ENCODE data around the gene HPD. TPM values are rescaled to one million over a fixed set of nuclear protein-coding genes. Genes with fewer than 3 reads are reported as not detected.

HPD gene
- total RNA-seq, 1 experiment from 2014 or later, result 0.20 TPM

- H3K4me1 Mint-ChIP-seq (ENCODE audit: low read depth, unreplicated experiment), result peaks cover 5% of the 10 kb centered on the region
- no peak for TF ChIP-seq CTCF (IDR thresholded peaks at IDR 0.05; ENCODE audit: insufficient read depth in 1 of 2, low read depth in 1 of 2, low read length in 1 of 2, severe bottlenecking in 1 of 2, unreplicated experiment in 1 of 2)
- H3K27ac Mint-ChIP-seq (ENCODE audit: unreplicated experiment), result peak overlapping the region; percentile 27
- Histone ChIP-seq H3K36me3 (ENCODE audit: control insufficient read depth, insufficient read depth, low read length) (no peaks in the 10 kb centered on the region; the same call in none of the 2 replicates), H3K9me3 (no peaks in the 10 kb centered on the region), H3K4me3 (ENCODE audit: low read depth, low read length) (no peak overlapping the region), H3K4me1 (peaks cover 15% of the 10 kb centered on the region), H3K27me3 (replicated peaks; ENCODE audit: control insufficient read depth, insufficient read depth, low read length) (no peaks in the 10 kb centered on the region)
- CTCF ChIA-PET, result interaction anchor here (0.5 to 5.3 kb wide), 2 partner anchors 14 to 19 kb away, joined by 3 to 145 read pairs; partner anchors contain the start of gene RHOF
- intact Hi-C loops (cut with micrococcal nuclease; ENCODE audit: unreplicated experiment), result loop anchor here (1.0 kb wide), 1 partner anchor 19 kb away; no protein-coding TSS in a partner anchor
- POLR2A ChIA-PET, result interaction anchor here (1.6 to 2.7 kb wide), 2 partner anchors 10 to 75 kb away, joined by 4 to 17 read pairs; partner anchors contain the start of gene PSMD9
- no peaks in the 10 kb centered on the region for H3K27me3 Mint-ChIP-seq (ENCODE audit: insufficient read depth, unreplicated experiment)
- H3K9me3 Mint-ChIP-seq (ENCODE audit: unreplicated experiment), result no peaks in the 10 kb centered on the region
- H3K4me3 Mint-ChIP-seq (ENCODE audit: unreplicated experiment), result peak overlapping the region; percentile 73
- peaks cover 53% of the 10 kb centered on the region for H3K36me3 Mint-ChIP-seq (ENCODE audit: insufficient read depth, unreplicated experiment)
- no TSS peak for BruUV-seq (replicated peaks)
- DNase-seq, result no peak
These were observed 45.5 kb downstream of the HPD start for GRCh38 chr12:121812921-121813896.

- Histone ChIP-seq H3K27me3 (replicated peaks; ENCODE audit: control insufficient read depth, insufficient read depth, low read length) (no peaks in the 10 kb centered on the region), H3K9me3 (no peaks in the 10 kb centered on the region), H3K36me3 (ENCODE audit: control insufficient read depth, insufficient read depth, low read length) (no peaks in the 10 kb centered on the region; the same call in none of the 2 replicates), H3K4me3 (ENCODE audit: low read depth, low read length) (peak overlapping the region; percentile 33), H3K4me1 (peaks cover 15% of the 10 kb centered on the region)
- no peak for TF ChIP-seq CTCF (IDR thresholded peaks at IDR 0.05; ENCODE audit: insufficient read depth in 1 of 2, low read depth in 1 of 2, low read length in 1 of 2, severe bottlenecking in 1 of 2, unreplicated experiment in 1 of 2)
- peak; percentile 62 to 63 for DNase-seq
- ChIA-PET CTCF (interaction anchor here (0.5 to 5.3 kb wide), 12 partner anchors 9 to 126 kb away, joined by 3 to 145 read pairs (median 4); partner anchors contain the start of genes PSMD9 and RHOF), POLR2A (interaction anchor here (1.6 to 2.7 kb wide), 3 partner anchors 10 to 76 kb away, joined by 4 to 17 read pairs (median 17); partner anchors contain the start of gene PSMD9)
- intact Hi-C loops (cut with micrococcal nuclease; ENCODE audit: unreplicated experiment), result loop anchor here (1.0 kb wide), 1 partner anchor 18 kb away; no protein-coding TSS in a partner anchor
- H3K4me3 Mint-ChIP-seq (ENCODE audit: unreplicated experiment), result peak overlapping the region; percentile 73
- H3K9me3 Mint-ChIP-seq (ENCODE audit: unreplicated experiment), result no peaks in the 10 kb centered on the region
- no peak overlapping the region for H3K27ac Mint-ChIP-seq (ENCODE audit: unreplicated experiment)
- H3K27me3 Mint-ChIP-seq (ENCODE audit: insufficient read depth, unreplicated experiment), result no peaks in the 10 kb centered on the region
- peaks cover 5% of the 10 kb centered on the region for H3K4me1 Mint-ChIP-seq (ENCODE audit: low read depth, unreplicated experiment)
- H3K36me3 Mint-ChIP-seq (ENCODE audit: insufficient read depth, unreplicated experiment), result peaks cover 45% of the 10 kb centered on the region
- no TSS peak for BruUV-seq (replicated peaks)
These were observed 46.3 kb downstream of the HPD start for GRCh38 chr12:121812320-121812871.

Measured in Caco-2 (cell line).